Osteocyte (in vitro differentiated cells): ENCODE data around the gene UNC119. TPM values are rescaled to one million over a fixed set of nuclear protein-coding genes. Genes with fewer than 3 reads are reported as not detected.

Source experiments
- DNase-seq: peaks from one replicate; pipeline ENCODE4 v3.0.0; 2021; ENCODE audit warnings: mixed read lengths; ENCODE audit not compliant: unreplicated experiment; ENCODE audit errors: extremely low spot score
- H3K27ac Mint-ChIP-seq: one replicate; pipeline ENCODE4 v1.8.0; 2021; ENCODE audit warnings: mild to moderate bottlenecking, mixed read lengths; ENCODE audit not compliant: unreplicated experiment
- H3K27me3 Mint-ChIP-seq: one replicate; pipeline ENCODE4 v1.8.0; 2021; ENCODE audit warnings: mixed read lengths; ENCODE audit not compliant: unreplicated experiment
- H3K36me3 Mint-ChIP-seq: one replicate; pipeline ENCODE4 v1.8.0; 2021; ENCODE audit warnings: mixed read lengths; ENCODE audit not compliant: unreplicated experiment
- H3K4me1 Mint-ChIP-seq: one replicate; pipeline ENCODE4 v1.8.0; 2021; ENCODE audit warnings: mixed read lengths; ENCODE audit not compliant: unreplicated experiment
- H3K4me3 Mint-ChIP-seq: one replicate; pipeline ENCODE4 v1.8.0; 2021; ENCODE audit warnings: mild to moderate bottlenecking, moderate library complexity, mixed read lengths; ENCODE audit not compliant: unreplicated experiment
- H3K9me3 Mint-ChIP-seq: one replicate; pipeline ENCODE4 v1.8.0; 2021; ENCODE audit warnings: mixed read lengths; ENCODE audit not compliant: unreplicated experiment
- total RNA-seq: library from RNA; stranded (reverse); gene quantifications from 2 replicates; pipeline ENCODE4 v1.2.1, GENCODE V29; 2021
- TF ChIP-seq, protein P1 (sequence below): fragments of 200-600 bp; sonication (generic); IDR thresholded peaks from 2 replicates; pipeline ENCODE4 v1.5.0; 2021; ENCODE audit warnings: antibody characterized with exemption, mild to moderate bottlenecking, moderate library complexity

UNC119 gene
- total RNA-seq, 1 donor from 2014 or later, result 34.9 TPM

DNA sequence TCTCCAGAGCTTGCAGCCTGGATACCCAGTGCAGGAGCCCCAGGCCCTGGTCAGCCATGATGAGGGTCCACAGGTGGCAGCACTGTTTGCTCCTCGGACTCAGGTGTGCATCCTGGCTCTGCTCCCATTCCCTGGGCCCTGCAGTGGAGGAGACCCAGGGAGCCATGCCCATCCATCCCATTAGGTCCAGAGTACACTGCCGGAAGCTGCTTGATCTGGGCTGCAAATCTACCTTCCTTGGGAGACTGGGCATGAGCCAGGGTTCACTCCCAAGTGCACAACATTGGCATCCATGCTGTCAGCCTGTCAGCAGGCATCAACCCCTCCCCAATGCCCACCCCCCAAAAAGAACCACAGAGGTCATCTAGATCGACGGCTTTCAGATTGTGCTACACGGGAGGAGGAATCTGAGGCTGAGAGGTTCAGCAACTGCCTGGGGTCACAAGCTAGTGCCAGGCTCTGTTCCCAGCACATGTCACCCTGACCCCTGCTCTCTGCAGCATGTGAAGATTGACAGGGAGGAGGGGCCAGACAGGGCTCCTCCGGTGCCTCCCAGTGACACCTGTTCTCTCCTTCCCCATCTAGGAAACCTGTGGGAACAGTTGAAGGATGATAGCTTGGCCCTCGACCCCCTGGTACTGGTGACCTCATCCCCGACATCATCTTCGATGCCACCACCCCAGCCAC lies 15.7 kb downstream of the UNC119 start:
- no peak overlapping the region for H3K27ac Mint-ChIP-seq
- no peaks in the 10 kb centered on the region for H3K36me3 Mint-ChIP-seq
- TF ChIP-seq, protein P1, sequence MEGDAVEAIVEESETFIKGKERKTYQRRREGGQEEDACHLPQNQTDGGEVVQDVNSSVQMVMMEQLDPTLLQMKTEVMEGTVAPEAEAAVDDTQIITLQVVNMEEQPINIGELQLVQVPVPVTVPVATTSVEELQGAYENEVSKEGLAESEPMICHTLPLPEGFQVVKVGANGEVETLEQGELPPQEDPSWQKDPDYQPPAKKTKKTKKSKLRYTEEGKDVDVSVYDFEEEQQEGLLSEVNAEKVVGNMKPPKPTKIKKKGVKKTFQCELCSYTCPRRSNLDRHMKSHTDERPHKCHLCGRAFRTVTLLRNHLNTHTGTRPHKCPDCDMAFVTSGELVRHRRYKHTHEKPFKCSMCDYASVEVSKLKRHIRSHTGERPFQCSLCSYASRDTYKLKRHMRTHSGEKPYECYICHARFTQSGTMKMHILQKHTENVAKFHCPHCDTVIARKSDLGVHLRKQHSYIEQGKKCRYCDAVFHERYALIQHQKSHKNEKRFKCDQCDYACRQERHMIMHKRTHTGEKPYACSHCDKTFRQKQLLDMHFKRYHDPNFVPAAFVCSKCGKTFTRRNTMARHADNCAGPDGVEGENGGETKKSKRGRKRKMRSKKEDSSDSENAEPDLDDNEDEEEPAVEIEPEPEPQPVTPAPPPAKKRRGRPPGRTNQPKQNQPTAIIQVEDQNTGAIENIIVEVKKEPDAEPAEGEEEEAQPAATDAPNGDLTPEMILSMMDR, result no peak
- no peaks in the 10 kb centered on the region for H3K9me3 Mint-ChIP-seq
- peaks cover 9% of the 10 kb centered on the region for H3K4me1 Mint-ChIP-seq
- DNase-seq, result no peak
- peaks cover 2% of the 10 kb centered on the region for H3K27me3 Mint-ChIP-seq
- H3K4me3 Mint-ChIP-seq, result no peak overlapping the region

DNA sequence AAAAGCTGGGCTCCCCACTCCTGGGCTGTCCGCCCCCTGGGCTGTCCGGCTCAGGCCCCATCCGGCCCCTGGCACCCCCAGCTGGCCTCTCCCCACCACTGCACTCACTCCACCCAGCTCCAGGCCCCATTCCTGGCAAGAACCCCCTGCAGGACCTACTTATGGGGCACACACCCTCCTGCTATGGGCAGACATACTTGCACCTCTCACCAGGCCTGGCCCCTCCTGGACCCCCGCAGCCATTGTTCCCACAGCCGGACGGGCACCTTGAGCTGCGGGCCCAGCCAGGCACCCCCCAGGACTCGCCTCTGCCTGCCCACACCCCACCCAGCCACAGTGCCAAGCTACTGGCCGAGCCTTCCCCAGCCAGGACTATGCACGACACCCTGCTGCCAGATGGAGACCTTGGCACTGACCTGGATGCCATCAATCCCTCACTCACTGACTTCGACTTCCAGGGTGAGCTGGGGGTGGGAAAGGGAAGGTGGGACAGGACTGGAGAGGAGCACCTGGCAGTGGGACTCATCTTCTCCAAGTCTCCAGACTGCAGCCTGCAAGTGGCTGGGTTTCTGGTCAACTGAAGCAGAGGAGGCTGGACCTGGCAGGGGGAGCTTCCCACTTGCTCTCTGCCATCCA lies 17.6 kb downstream of the UNC119 start:
- no peak for DNase-seq
- H3K27ac Mint-ChIP-seq, result no peak overlapping the region
- peaks cover 9% of the 10 kb centered on the region for H3K4me1 Mint-ChIP-seq
- peaks cover 2% of the 10 kb centered on the region for H3K27me3 Mint-ChIP-seq
- H3K36me3 Mint-ChIP-seq, result no peaks in the 10 kb centered on the region
- TF ChIP-seq, protein P1, result no peak
- H3K4me3 Mint-ChIP-seq, result no peak overlapping the region
- H3K9me3 Mint-ChIP-seq, result no peaks in the 10 kb centered on the region

DNA sequence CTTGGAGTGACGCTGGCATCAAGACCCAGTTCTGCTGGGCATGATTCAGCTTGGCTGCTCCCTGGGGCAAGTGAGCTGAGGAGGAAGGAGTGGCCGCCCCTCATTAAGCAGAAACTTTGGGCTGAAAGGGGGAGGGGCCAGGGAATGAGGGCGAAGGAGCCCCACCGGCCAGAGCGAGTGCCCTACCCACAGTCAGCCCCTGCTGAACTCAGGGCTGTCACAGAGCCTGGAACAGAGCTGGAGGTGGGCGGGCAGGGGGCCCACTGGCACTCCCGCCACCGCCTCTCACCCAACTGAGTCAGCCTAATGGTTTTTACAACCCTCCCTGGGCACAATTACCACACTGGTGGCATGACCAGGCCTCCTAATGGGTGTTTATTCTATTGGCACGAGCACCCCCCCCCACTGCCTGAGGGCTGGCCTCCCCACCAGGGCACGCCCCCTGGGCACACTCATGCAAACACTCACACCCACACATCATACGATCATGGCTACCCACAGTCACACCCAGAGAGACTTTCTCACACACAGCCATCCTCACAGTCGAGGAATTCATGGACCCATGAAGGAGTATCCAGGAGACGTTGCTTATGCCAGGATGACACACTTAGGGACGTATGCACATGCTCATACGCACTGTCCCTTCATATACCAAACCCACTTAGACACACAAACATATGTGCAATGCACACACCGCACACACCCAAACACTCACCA lies 19.2 kb downstream of the UNC119 start:
- TF ChIP-seq, protein P1, result no peak
- no peaks in the 10 kb centered on the region for H3K9me3 Mint-ChIP-seq
- peaks cover 11% of the 10 kb centered on the region for H3K4me1 Mint-ChIP-seq
- H3K27me3 Mint-ChIP-seq, result peaks cover 2% of the 10 kb centered on the region
- H3K4me3 Mint-ChIP-seq, result no peak overlapping the region
- no peak for DNase-seq
- no peak overlapping the region for H3K27ac Mint-ChIP-seq
- no peaks in the 10 kb centered on the region for H3K36me3 Mint-ChIP-seq

DNA sequence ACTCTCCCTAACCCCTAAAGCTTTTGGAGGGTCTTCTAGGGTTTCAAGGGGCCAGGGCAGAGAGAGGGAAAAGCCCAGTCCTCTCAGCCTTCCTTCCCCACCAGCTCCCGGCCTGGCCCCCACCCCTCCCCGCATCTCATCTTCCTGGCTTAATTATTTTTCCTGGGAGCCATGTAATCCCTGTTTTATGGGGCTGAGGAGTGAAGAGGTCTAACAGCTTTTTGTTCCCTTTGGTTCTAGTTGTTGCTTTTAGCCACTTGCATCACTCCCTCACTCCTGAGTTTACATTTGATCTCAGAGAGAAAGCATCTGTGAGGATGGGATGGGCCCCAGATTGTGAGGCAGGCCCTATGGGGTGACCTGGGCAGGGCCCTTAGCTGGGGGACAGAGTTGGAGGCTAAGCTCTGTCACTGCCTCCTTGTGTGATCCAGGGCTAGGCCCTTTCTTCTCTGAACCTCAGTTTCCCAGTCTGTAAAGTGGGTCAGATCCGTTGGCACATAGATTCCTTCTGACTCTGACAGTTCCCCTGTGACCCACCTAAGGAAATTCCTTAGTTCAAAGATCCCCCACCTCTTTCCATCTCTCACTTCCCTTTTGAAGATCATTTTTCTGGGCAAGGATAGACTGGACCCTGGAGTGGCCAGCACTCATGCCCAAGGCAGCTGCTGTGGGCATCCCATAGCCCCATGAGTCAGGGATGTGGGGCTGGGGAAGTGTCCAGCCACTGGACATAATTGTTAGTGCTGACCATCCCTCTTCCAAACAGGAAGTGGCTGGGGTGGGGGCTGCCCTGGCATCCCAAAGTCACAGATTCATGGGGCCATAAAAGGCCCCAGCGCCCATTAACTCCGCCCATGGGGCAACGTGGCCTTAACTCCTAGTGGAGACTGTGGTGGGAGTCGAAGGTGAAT lies 20.1 kb downstream of the UNC119 start:
- H3K27ac Mint-ChIP-seq, result no peak overlapping the region
- no peak for DNase-seq
- no peaks in the 10 kb centered on the region for H3K9me3 Mint-ChIP-seq
- TF ChIP-seq, protein P1, result no peak
- H3K36me3 Mint-ChIP-seq, result no peaks in the 10 kb centered on the region
- H3K4me1 Mint-ChIP-seq, result peaks cover 12% of the 10 kb centered on the region
- no peaks in the 10 kb centered on the region for H3K27me3 Mint-ChIP-seq
- no peak overlapping the region for H3K4me3 Mint-ChIP-seq
